KMS-11 (cell line): ENCODE measurements around the gene MXRA7.
"Not testable (repeated sequence)": the region's sequence is repeated elsewhere in the genome, so short reads cannot be mapped to it uniquely, and the experiment has no call there.

Experiments
- H2AFZ ChIP-seq: fragments of 200-600 bp; sonication (generic); 2 replicates; pipeline ENCODE4 v1.6.1; 2016; ENCODE audit warnings: antibody characterized with exemption, mixed run types, low read depth
- H3K27ac ChIP-seq: fragments of 200-600 bp; sonication (generic); 2 replicates; pipeline ENCODE4 v1.6.1; 2016; ENCODE audit warnings: mild to moderate bottlenecking, mixed run types
- H3K27me3 ChIP-seq: fragments of 200-600 bp; sonication (generic); 2 replicates; pipeline ENCODE4 v1.6.1; 2017; ENCODE audit warnings: mild to moderate bottlenecking, low read depth, mixed run types, moderate library complexity; ENCODE audit not compliant: insufficient read depth
- H3K36me3 ChIP-seq: fragments of 200-600 bp; sonication (generic); 2 replicates; pipeline ENCODE4 v1.6.1; 2017; ENCODE audit warnings: mild to moderate bottlenecking, mixed run types; ENCODE audit not compliant: insufficient read depth
- H3K4me1 ChIP-seq: fragments of 200-600 bp; sonication (generic); 2 replicates; pipeline ENCODE4 v1.6.1; 2016; ENCODE audit warnings: mild to moderate bottlenecking, low read depth, mixed run types; ENCODE audit not compliant: poor library complexity, severe bottlenecking
- H3K4me2 ChIP-seq: fragments of 200-600 bp; sonication (generic); 2 replicates; pipeline ENCODE4 v1.7.0; 2016; ENCODE audit warnings: mild to moderate bottlenecking, mixed run types
- H3K4me3 ChIP-seq: fragments of 200-600 bp; sonication (generic); IDR thresholded peaks from 2 replicates; pipeline ENCODE4 v1.6.1; 2017; ENCODE audit warnings: low read depth, low read length, mixed read lengths; ENCODE audit not compliant: insufficient read depth
- H3K79me2 ChIP-seq: fragments of 200-600 bp; sonication (generic); 2 replicates; pipeline ENCODE4 v1.6.1; 2016; ENCODE audit warnings: low read depth, mixed run types; ENCODE audit not compliant: insufficient read depth
- H3K9ac ChIP-seq: fragments of 200-600 bp; sonication (generic); 2 replicates; pipeline ENCODE4 v1.6.1; 2016; ENCODE audit warnings: mild to moderate bottlenecking, mixed run types
- H4K20me1 ChIP-seq: fragments of 200-600 bp; sonication (generic); 2 replicates; pipeline ENCODE4 v1.6.1; 2016; ENCODE audit warnings: mild to moderate bottlenecking, mixed run types; ENCODE audit not compliant: insufficient read depth
- CTCF ChIP-seq: fragments of 200-600 bp; sonication (generic); conservative IDR thresholded peaks from 2 replicates; pipeline ENCODE4 v1.6.1; 2017; ENCODE audit warnings: low read depth, mild to moderate bottlenecking, antibody characterized with exemption, low read length, moderate library complexity, mixed read lengths

Gene MXRA7

GRCh38 chr17:76726231-76726775 lies 15.5 kb upstream of the MXRA7 start, which contains the start of gene JMJD6:
Gene JMJD6, minus strand, starts transcription at chr17:76726606. Its CDS starts 131 bp downstream, at chr17:76726475.
- H3K4me3 ChIP-seq = no peak within 1 kb of the TSS
- H3K27me3 ChIP-seq = no peaks in the 10 kb centered on the region
- H3K79me2 ChIP-seq = peaks cover 84% of the 10 kb centered on the region
- H2AFZ ChIP-seq = peak within 1 kb of the TSS; percentile 48
- H3K36me3 ChIP-seq = peaks cover 10% of the 10 kb centered on the region; the same call in 1 of the 2 replicates
- peak within 1 kb of the TSS; percentile 89 for H3K4me2 ChIP-seq
- peaks cover 47% of the 10 kb centered on the region for H3K4me1 ChIP-seq
- H3K27ac ChIP-seq = peak within 1 kb of the TSS; percentile 98
- no peak for TF ChIP-seq CTCF
- peak within 1 kb of the TSS; percentile 97 for H3K9ac ChIP-seq
- peaks cover 8% of the 10 kb centered on the region; the same call in 1 of the 2 replicates for H4K20me1 ChIP-seq

- H3K27me3 ChIP-seq = no peaks in the 10 kb centered on the region
- peaks cover 47% of the 10 kb centered on the region for H3K4me1 ChIP-seq
- H3K4me2 ChIP-seq = peak overlapping the region; percentile 33
- H3K4me3 ChIP-seq = no peak overlapping the region
- H3K79me2 ChIP-seq = peaks cover 80% of the 10 kb centered on the region
- peak overlapping the region; percentile 8; the same call in 1 of the 2 replicates for H2AFZ ChIP-seq
- peaks cover 8% of the 10 kb centered on the region; the same call in 1 of the 2 replicates for H4K20me1 ChIP-seq
- peaks cover 15% of the 10 kb centered on the region; the same call in 1 of the 2 replicates for H3K36me3 ChIP-seq
- H3K27ac ChIP-seq = peak overlapping the region; percentile 98
- H3K9ac ChIP-seq = peak overlapping the region; percentile 97
- TF ChIP-seq CTCF = no peak
These were observed 14.9 kb upstream of the MXRA7 start for GRCh38 chr17:76725580-76726230.

GRCh38 chr17:76723812-76724211 lies 13.0 kb upstream of the MXRA7 start:
- Histone ChIP-seq H3K27me3 (no peaks in the 10 kb centered on the region), H2AFZ (no peak overlapping the region), H3K9ac (no peak overlapping the region), H3K79me2 (peaks cover 63% of the 10 kb centered on the region), H4K20me1 (peaks cover 8% of the 10 kb centered on the region; the same call in 1 of the 2 replicates), H3K36me3 (peaks cover 33% of the 10 kb centered on the region; the same call in 1 of the 2 replicates), H3K4me3 (no peak overlapping the region), H3K4me2 (peak overlapping the region; percentile 15; the same call in 1 of the 2 replicates), H3K4me1 (peaks cover 53% of the 10 kb centered on the region), H3K27ac (no peak overlapping the region)
- no peak for TF ChIP-seq CTCF

DNA sequence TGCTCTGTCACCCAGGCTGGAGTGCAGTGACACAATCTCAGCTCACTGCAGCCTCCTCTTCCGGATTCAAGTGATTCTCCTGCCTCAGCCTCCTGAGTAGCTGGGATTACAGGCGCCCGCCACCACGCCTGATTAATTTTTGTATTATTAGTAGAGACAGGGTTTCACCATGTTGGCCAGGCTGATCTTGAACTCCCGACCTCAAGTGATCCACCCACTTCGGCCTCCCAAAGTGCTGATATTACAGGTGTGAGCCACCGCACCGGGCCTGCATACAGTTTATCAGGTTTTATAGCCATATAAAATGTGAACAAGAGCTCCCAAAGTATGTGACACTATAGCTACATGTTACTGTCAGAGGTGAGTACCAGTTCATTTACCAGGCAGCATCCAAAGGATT lies 12.2 kb upstream of the MXRA7 start:
- H4K20me1 ChIP-seq, H3K9ac ChIP-seq, H3K27ac ChIP-seq, H2AFZ ChIP-seq, H3K27me3 ChIP-seq, H3K4me2 ChIP-seq, H3K4me3 ChIP-seq: not testable (repeated sequence)
- Histone ChIP-seq H3K36me3 (peaks cover 36% of the 10 kb centered on the region; the same call in 1 of the 2 replicates), H3K79me2 (peaks cover 55% of the 10 kb centered on the region), H3K4me1 (peaks cover 53% of the 10 kb centered on the region)
